Esophagus muscularis mucosa (tissue), 4 donors: ENCODE measurements around the gene XG.

Experiments used
- EP300 ChIP-seq: sonication (generic); formaldehyde crosslinking; IDR thresholded peaks from one replicate; pipeline ENCODE4 v1.6.1; 2017; ENCODE audit warnings: antibody characterized with exemption
- POLR2A ChIP-seq: fragments of 450-650 bp; IDR thresholded peaks from one replicate; pipeline ENCODE4 v1.6.1; 2017; ENCODE audit warnings: antibody characterized with exemption, moderate library complexity, mild to moderate bottlenecking, low read depth
- POLR2AphosphoS5 ChIP-seq, 2 donors: sonication (generic); formaldehyde crosslinking; IDR thresholded peaks; one replicate each; pipeline ENCODE4 v1.6.1; 2017; ENCODE audit warnings: antibody characterized with exemption in 2 of 2
- TF ChIP-seq, protein P1 (sequence below), 3 experiments: fragments of 200-600 bp in 2 of 3; fragments of 450-650 bp in 1 of 3; sonication (generic) in 2 of 3; IDR thresholded peaks; one replicate each; pipeline ENCODE4 v1.5.1; 2017 to 2019; ENCODE audit warnings: antibody characterized with exemption in 3 of 3, mild to moderate bottlenecking in 2 of 3, moderate library complexity in 1 of 3

DNA sequence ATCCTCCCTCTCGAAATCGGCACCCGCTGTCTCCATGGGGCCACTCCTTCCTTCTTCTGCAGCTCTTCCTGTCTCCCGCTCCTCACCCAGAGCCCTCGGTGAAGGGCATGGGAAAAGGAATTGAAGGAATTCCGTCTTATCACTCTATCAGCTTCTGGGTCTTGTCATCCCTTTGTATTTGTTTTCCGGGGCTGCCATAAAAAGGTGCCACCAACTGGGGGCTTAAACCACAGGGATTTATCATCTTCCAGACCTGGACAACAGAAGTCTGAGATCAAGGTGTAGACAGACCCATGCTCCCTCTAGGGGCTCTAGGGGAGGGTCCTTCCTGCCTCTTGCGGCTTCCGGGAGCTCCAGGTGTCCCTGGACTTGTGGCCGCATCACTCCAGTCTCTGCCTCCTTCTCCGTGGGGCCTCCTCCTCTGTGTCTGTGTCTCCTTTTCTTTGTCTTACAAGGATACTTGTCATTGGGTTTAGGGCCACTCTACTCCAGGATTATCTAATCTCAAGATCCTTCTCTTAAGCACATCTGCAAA is 36.7 kb upstream of the XG start:
- TF ChIP-seq POLR2AphosphoS5 (IDR thresholded peaks at IDR 0.05) = no peak
- TF ChIP-seq POLR2A = no peak
- TF ChIP-seq, protein P1, sequence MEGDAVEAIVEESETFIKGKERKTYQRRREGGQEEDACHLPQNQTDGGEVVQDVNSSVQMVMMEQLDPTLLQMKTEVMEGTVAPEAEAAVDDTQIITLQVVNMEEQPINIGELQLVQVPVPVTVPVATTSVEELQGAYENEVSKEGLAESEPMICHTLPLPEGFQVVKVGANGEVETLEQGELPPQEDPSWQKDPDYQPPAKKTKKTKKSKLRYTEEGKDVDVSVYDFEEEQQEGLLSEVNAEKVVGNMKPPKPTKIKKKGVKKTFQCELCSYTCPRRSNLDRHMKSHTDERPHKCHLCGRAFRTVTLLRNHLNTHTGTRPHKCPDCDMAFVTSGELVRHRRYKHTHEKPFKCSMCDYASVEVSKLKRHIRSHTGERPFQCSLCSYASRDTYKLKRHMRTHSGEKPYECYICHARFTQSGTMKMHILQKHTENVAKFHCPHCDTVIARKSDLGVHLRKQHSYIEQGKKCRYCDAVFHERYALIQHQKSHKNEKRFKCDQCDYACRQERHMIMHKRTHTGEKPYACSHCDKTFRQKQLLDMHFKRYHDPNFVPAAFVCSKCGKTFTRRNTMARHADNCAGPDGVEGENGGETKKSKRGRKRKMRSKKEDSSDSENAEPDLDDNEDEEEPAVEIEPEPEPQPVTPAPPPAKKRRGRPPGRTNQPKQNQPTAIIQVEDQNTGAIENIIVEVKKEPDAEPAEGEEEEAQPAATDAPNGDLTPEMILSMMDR (IDR thresholded peaks at IDR 0.05) = no peak
- TF ChIP-seq EP300 = no peak
